Activated CD4-positive, alpha-beta T cell treated with anti-CD3 and anti-CD28 coated beads for 24 hours (primary cell): ENCODE measurements around the gene XKR7.

ENCODE experiments used
- DNase-seq, 2 donors: peaks; one replicate each; pipeline ENCODE4 v3.0.0-alpha.2; 2020; ENCODE audit warnings: low read depth in 2 of 2

Gene XKR7

GRCh38 chr20:31977080-31977479 lies 9.1 kb downstream of the XKR7 start:
- no peak for DNase-seq

GRCh38 chr20:31979713-31980426 lies 11.9 kb downstream of the XKR7 start:
- DNase-seq: no peak

GRCh38 chr20:31981784-31982183 lies 13.8 kb downstream of the XKR7 start:
- DNase-seq: no peak

- DNase-seq: no peak
These were observed 17.1 kb downstream of the XKR7 start for GRCh38 chr20:31984981-31985471.

GRCh38 chr20:31987744-31988143 lies 19.8 kb downstream of the XKR7 start:
- DNase-seq: no peak

GRCh38 chr20:31988430-31989015 lies 20.6 kb downstream of the XKR7 start:
- DNase-seq: no peak

GRCh38 chr20:31989030-31989645 lies 21.2 kb downstream of the XKR7 start:
- DNase-seq: no peak

GRCh38 chr20:31990641-31991338 lies 22.8 kb downstream of the XKR7 start:
- DNase-seq: no peak

- DNase-seq: no peak
These were observed 23.4 kb downstream of the XKR7 start for GRCh38 chr20:31991339-31991705.

- no peak for DNase-seq
These were observed 24.1 kb downstream of the XKR7 start for GRCh38 chr20:31992086-31992485.

GRCh38 chr20:31996996-31997395 lies 29.0 kb downstream of the XKR7 start:
- DNase-seq: no peak

GRCh38 chr20:31998246-31998645 lies 30.3 kb downstream of the XKR7 start:
- no peak for DNase-seq

- no peak for DNase-seq
These were observed 35.4 kb downstream of the XKR7 start for GRCh38 chr20:32003325-32003724.

- DNase-seq: no peak
These were observed 37.0 kb downstream of the XKR7 start for GRCh38 chr20:32004963-32005362.

- DNase-seq: no peak
These were observed 38.1 kb downstream of the XKR7 start for GRCh38 chr20:32006053-32006452.

- DNase-seq: no peak
These were observed 39.2 kb downstream of the XKR7 start for GRCh38 chr20:32006841-32007786.

- no peak for DNase-seq
These were observed 40.1 kb downstream of the XKR7 start for GRCh38 chr20:32007787-32008616.

- no peak for DNase-seq
These were observed 41.6 kb downstream of the XKR7 start for GRCh38 chr20:32009564-32009963.

- no peak for DNase-seq
These were observed 42.1 kb downstream of the XKR7 start, which contains the start of gene CCM2L for GRCh38 chr20:32010101-32010500. TSS of gene CCM2L (plus strand) at chr20:32010438. CDS start at chr20:32010455, 17 bp downstream.

GRCh38 chr20:32010666-32011065 lies 42.7 kb downstream of the XKR7 start:
- no peak for DNase-seq
